ENCODE data around the gene GRAP2.

- TF ChIP-seq SPI1 (IDR thresholded peaks at IDR 0.05; ENCODE audit: borderline replicate concordance, low read depth), result no peak
- TF ChIP-seq POLR2AphosphoS5 (IDR thresholded peaks at IDR 0.05; ENCODE audit: low read depth), result no peak
- no peak for TF ChIP-seq CTCF (IDR thresholded peaks at IDR 0.05; ENCODE audit: insufficient read depth, low read length)
Measured at GRCh38 chr22:40014667-40015248, 113.9 kb downstream of the GRAP2 start.
